Posterior vena cava (tissue), 2 donors: ENCODE results near the gene CDK7. TPM values are rescaled to one million over a fixed set of nuclear protein-coding genes. Genes with fewer than 3 reads are reported as not detected.
"Not testable (repeated sequence)": the region's sequence is repeated elsewhere in the genome, so short reads cannot be mapped to it uniquely, and the experiment has no call there.

Experiments
- DNase-seq: peaks from one replicate; pipeline ENCODE4 v3.0.0-alpha.2; 2020; ENCODE audit warnings: low spot score
- intact Hi-C, 2 donors: fragments of 100-400 bp; cut with DNase I; formaldehyde crosslinking; loops; one replicate each; pipeline versions ENCODE4 v1.14.1 to v1.14.2; 2022 to 2023
- total RNA-seq, 2 donors: library from RNA; stranded (reverse); fragmentation: NEBNext Ultra II Directional; extraction: Animal tissue kit (Norgen Biotek cat#: 25700); gene quantifications; one replicate each; pipeline ENCODE4 v1.2.1, GENCODE V29; 2021
- donor health status: DM: yes; HTN: yes; CAD: no.
- donor health status: DM: yes; HTN: yes; CAD: no.

Gene CDK7
- total RNA-seq, 2 donors from 2014 or later: 14.6 to 19.5 TPM

GRCh38 chr5:69231281-69231680, 3.4 kb upstream of the CDK7 start:
- no peak for DNase-seq
- intact Hi-C loops: no loop called here

GRCh38 chr5:69231851-69232250, 2.8 kb upstream of the CDK7 start:
- DNase-seq: no peak
- intact Hi-C loops: no loop called here

- DNase-seq, intact Hi-C loops: not testable (repeated sequence)
These were observed 2.0 kb downstream of the CDK7 start for GRCh38 chr5:69236733-69237132.

- no peak for DNase-seq
- intact Hi-C loops: no loop called here
These were observed 3.2 kb downstream of the CDK7 start for GRCh38 chr5:69237877-69238276.

- intact Hi-C loops: no loop called here
These were observed 4.1 kb downstream of the CDK7 start for GRCh38 chr5:69238760-69239251.

GRCh38 chr5:69242215-69242927, 7.7 kb downstream of the CDK7 start:
- intact Hi-C loops: no loop called here
- DNase-seq: no peak

More at GRCh38 chr5:69238760-69239251, 4.1 kb downstream of the CDK7 start:
- DNase-seq: no peak

GRCh38 chr5:69245031-69245430, 10.3 kb downstream of the CDK7 start:
- no peak for DNase-seq
- intact Hi-C loops: no loop called here

- intact Hi-C loops: no loop called here
- DNase-seq: no peak
These were observed 13.3 kb downstream of the CDK7 start for GRCh38 chr5:69248019-69248418.

- intact Hi-C loops: no loop called here
- no peak for DNase-seq
These were observed 15.9 kb downstream of the CDK7 start for GRCh38 chr5:69250593-69250992.

GRCh38 chr5:69252437-69252836, 17.8 kb downstream of the CDK7 start:
- intact Hi-C loops: no loop called here
- no peak for DNase-seq

GRCh38 chr5:69255940-69256339, 21.3 kb downstream of the CDK7 start:
- intact Hi-C loops, DNase-seq: not testable (repeated sequence)

GRCh38 chr5:69257577-69257976, 22.9 kb downstream of the CDK7 start:
- intact Hi-C loops: no loop called here

GRCh38 chr5:69261034-69261433, 26.3 kb downstream of the CDK7 start:
- intact Hi-C loops: no loop called here
- no peak for DNase-seq

More at GRCh38 chr5:69257577-69257976, 22.9 kb downstream of the CDK7 start:
- DNase-seq: no peak

GRCh38 chr5:69265931-69266330, 31.2 kb downstream of the CDK7 start:
- intact Hi-C loops: no loop called here
- DNase-seq: no peak

- no peak for DNase-seq
- intact Hi-C loops: no loop called here
These were observed 34.2 kb downstream of the CDK7 start for GRCh38 chr5:69268899-69269298.

- intact Hi-C loops: no loop called here
- no peak for DNase-seq
These were observed 36.2 kb downstream of the CDK7 start for GRCh38 chr5:69270840-69271239.

GRCh38 chr5:69271376-69271775, 36.7 kb downstream of the CDK7 start:
- no peak for DNase-seq
- intact Hi-C loops: no loop called here

GRCh38 chr5:69275563-69275962, 40.9 kb downstream of the CDK7 start:
- DNase-seq: no peak
- intact Hi-C loops: no loop called here

- intact Hi-C loops: no loop called here
- no peak for DNase-seq
These were observed 41.9 kb downstream of the CDK7 start for GRCh38 chr5:69276422-69277174.

- intact Hi-C loops: no loop called here
- DNase-seq: no peak
These were observed 44.8 kb downstream of the CDK7 start for GRCh38 chr5:69279517-69279916.

GRCh38 chr5:69281114-69281513, 46.4 kb downstream of the CDK7 start:
- intact Hi-C loops: no loop called here
- DNase-seq: no peak
